Neural progenitor cell (in vitro differentiated cells): ENCODE data around the gene CLDN4.

Experiments used
- EZH2 ChIP-seq: fragments of 200-600 bp; sonication (generic); IDR thresholded peaks from 2 replicates; pipeline ENCODE4 v1.6.1; 2017; ENCODE audit warnings: antibody characterized with exemption, mild to moderate bottlenecking, moderate library complexity
- EZH2phosphoT487 ChIP-seq: fragments of 200-600 bp; sonication (generic); IDR thresholded peaks from 2 replicates; pipeline ENCODE4 v1.6.1; 2017; ENCODE audit warnings: antibody characterized with exemption
- TF ChIP-seq, protein P1 (sequence below): fragments of 200-600 bp; sonication (generic); IDR thresholded peaks from 2 replicates; pipeline ENCODE4 v1.5.1; 2017; ENCODE audit warnings: antibody characterized with exemption, mild to moderate bottlenecking

DNA sequence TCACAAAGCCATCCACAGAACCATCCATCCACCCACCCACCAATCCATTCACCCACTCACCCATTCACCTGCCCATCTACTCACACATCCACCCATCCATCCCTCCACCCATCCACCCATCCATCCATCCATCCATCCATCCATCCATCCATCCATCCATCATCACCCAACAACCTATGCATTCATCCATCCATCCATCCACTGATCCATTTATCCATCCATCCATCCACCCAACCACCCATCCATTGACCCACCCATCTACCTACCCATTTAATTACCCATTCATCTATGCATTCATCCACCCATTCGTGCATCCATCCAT lies 35.6 kb downstream of the CLDN4 start:
- TF ChIP-seq, protein P1, sequence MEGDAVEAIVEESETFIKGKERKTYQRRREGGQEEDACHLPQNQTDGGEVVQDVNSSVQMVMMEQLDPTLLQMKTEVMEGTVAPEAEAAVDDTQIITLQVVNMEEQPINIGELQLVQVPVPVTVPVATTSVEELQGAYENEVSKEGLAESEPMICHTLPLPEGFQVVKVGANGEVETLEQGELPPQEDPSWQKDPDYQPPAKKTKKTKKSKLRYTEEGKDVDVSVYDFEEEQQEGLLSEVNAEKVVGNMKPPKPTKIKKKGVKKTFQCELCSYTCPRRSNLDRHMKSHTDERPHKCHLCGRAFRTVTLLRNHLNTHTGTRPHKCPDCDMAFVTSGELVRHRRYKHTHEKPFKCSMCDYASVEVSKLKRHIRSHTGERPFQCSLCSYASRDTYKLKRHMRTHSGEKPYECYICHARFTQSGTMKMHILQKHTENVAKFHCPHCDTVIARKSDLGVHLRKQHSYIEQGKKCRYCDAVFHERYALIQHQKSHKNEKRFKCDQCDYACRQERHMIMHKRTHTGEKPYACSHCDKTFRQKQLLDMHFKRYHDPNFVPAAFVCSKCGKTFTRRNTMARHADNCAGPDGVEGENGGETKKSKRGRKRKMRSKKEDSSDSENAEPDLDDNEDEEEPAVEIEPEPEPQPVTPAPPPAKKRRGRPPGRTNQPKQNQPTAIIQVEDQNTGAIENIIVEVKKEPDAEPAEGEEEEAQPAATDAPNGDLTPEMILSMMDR, result no peak
- TF ChIP-seq EZH2phosphoT487 (no peak), EZH2 (no peak)
